HepG2 (cell line): ENCODE data around the gene CHKA.

ENCODE experiments used
- CTCF ChIP-seq: sonication (generic); formaldehyde crosslinking; IDR thresholded peaks from 2 replicates; pipeline ENCODE4 v1.5.0; 2020; ENCODE audit warnings: mild to moderate bottlenecking, missing genetic modification reagents, moderate library complexity
- EZH2 ChIP-seq: conservative IDR thresholded peaks from 2 replicates; pipeline ENCODE4 v1.6.1; 2012; ENCODE audit warnings: mild to moderate bottlenecking, low read depth, low read length, moderate library complexity
- FOSL1 ChIP-seq: sonication (generic); formaldehyde crosslinking; IDR thresholded peaks from 2 replicates; pipeline ENCODE4 v1.9.0; 2021; ENCODE audit warnings: missing genetic modification reagents, borderline replicate concordance
- GABPA ChIP-seq, 2 experiments: IDR thresholded peaks; 2 replicates each; pipeline ENCODE4 v1.6.1; 2011 to 2016; ENCODE audit warnings: low read depth in 2 of 2, low read length in 1 of 2, missing biosample characterization in 1 of 2, missing genetic modification characterization in 1 of 2
- KLF6 ChIP-seq: IDR thresholded peaks from 2 replicates; pipeline ENCODE4 v1.8.0; 2016; ENCODE audit warnings: missing biosample characterization, missing genetic modification reagents
- POLR2A ChIP-seq, 2 experiments: IDR thresholded peaks; 2 replicates each; pipeline ENCODE4 v1.6.1; 2011; ENCODE audit warnings: low read depth in 2 of 2, low read length in 2 of 2, mild to moderate bottlenecking in 1 of 2, moderate library complexity in 1 of 2; ENCODE audit not compliant: insufficient read depth in 1 of 2
- SIN3A ChIP-seq: IDR thresholded peaks from 2 replicates; pipeline ENCODE4 v1.6.1; 2011; ENCODE audit warnings: low read depth, mild to moderate bottlenecking, control low read depth, low read length, borderline replicate concordance
- TFE3 ChIP-seq: IDR thresholded peaks from 2 replicates; pipeline ENCODE4 v1.6.1; 2016

GRCh38 chr11:68061508-68061907 is 59.7 kb downstream of the CHKA start:
- TF ChIP-seq SIN3A (no peak), CTCF (CRISPR knock-in tag) (no peak), KLF6 (CRISPR knock-in tag) (no peak), EZH2 (no peak), GABPA (IDR thresholded peaks at IDR 0.05; ENCODE audit: low read depth, low read length) (no peak), GABPA (CRISPR knock-in tag; IDR thresholded peaks at IDR 0.05; ENCODE audit: low read depth) (no peak), FOSL1 (CRISPR knock-in tag) (no peak), TFE3 (no peak), POLR2A (IDR thresholded peaks at IDR 0.05; ENCODE audit: insufficient read depth in 1 of 2, low read depth in 2 of 2, low read length in 2 of 2) (no peak)
